Posterior cingulate gyrus (tissue), 11 donors: ENCODE measurements around the gene ADAMTS6.
"Not testable (repeated sequence)": the region's sequence is repeated elsewhere in the genome, so short reads cannot be mapped to it uniquely, and the experiment has no call there.

ENCODE experiments used
- DNase-seq, 10 donors: peaks; one replicate each; pipeline versions ENCODE4 v3.0.0 to v3.0.0-alpha.2; 2020 to 2021; ENCODE audit warnings: mixed read lengths in 3 of 10
- intact Hi-C: fragments of 100-400 bp; cut with DNase I; formaldehyde crosslinking; loops from one replicate; pipeline ENCODE4 v1.15.1; 2023

Gene ADAMTS6

DNA sequence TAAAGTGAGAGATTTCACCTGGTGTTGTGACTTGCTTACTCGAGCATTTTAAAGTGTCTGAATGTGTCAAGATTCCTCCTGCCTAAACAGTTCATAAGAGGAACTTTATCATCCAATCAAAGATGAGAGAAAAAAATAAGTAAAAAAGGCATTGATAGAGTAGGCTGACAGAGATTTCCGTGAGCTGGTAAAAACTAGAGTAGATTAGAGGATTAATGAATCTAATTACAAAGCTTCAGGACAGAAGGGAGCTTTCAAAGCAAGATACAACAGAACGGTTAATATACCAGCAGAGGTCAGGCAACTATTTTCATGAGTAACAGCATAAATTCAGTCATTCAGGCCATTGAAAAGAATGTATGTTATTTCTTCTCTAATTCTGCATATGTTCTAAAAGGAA is 91.5 kb downstream of the ADAMTS6 start:
- intact Hi-C loops: no loop called here
- DNase-seq: no peak

DNA sequence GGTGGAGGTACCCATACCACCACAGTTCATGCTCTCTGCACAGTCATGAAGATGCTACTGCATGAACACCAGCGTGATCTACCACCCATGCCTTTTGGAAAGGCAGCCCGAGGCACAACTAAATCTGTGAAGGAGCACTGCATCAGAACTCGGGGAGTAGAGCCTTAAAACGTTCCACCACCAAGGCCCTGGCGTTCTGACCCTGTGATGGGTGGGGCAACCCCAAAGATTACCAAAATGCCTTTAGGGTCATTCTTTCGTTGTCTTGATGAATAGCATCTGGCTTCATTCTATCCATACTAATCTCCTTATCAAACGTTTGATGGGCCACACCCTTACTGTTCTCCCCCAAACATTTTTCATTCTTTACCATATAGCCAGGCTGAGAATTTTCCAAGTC is 97.9 kb downstream of the ADAMTS6 start:
- DNase-seq: no peak
- intact Hi-C loops: no loop called here

DNA sequence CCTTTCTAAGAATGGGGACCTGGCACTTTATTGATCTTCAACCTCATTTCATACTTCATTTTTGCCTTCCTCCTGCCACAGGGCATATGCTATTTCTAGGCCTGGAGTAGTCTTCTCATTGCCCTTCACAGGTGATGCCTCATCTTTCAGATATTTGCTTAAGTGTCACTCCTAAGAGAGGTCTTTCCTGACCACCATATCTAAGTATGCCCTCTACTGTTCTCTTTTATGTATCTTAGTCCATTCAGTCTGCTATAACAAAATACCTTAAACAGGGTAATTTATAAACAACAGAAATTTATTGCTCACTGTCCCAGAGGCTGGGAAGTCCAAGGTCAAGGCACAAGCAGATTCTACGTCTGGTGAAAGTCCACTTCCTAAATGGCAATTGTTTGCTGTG is 99.1 kb downstream of the ADAMTS6 start:
- no peak for DNase-seq
- intact Hi-C loops: no loop called here

DNA sequence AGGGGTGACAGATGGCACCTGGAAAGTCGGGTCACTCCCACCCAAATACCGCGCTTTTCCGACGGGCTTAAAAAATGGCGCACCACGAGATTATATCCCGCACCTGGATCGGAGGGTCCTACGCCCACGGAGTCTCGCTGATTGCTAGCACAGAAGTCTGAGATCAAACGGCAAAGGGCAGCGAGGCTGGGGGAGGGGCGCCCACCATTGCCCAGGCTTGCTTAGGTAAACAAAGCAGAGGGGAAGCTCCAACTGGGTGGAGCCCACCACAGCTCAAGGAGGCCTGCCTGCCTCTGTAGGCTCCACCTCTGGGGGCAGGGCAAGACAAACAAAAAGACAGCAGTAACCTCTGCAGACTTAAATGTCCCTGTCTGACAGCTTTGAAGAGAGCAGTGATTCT is 111.2 kb downstream of the ADAMTS6 start:
- DNase-seq: peak in 1 of 10 donors; percentile 45
- intact Hi-C loops: not testable (repeated sequence)

DNA sequence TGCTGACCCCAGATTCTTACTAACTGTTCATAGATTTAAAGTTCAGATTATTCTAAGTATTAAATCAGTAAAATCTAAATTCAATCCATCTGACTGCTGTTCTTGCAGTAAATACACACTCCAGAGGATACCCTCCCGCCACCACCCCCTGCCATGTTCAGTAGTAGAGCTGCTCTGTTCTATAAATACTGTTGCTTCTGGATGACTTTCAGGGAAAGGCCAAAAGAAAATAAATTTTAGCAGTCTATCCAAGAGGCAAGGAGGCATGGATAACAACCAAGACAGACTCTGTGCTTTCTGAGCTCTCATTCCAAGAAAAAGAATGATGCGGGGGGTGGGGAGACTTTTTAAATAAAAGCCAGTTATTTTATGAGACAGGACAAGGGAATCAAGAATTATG is 115.1 kb downstream of the ADAMTS6 start:
- intact Hi-C loops: no loop called here
- DNase-seq: no peak

DNA sequence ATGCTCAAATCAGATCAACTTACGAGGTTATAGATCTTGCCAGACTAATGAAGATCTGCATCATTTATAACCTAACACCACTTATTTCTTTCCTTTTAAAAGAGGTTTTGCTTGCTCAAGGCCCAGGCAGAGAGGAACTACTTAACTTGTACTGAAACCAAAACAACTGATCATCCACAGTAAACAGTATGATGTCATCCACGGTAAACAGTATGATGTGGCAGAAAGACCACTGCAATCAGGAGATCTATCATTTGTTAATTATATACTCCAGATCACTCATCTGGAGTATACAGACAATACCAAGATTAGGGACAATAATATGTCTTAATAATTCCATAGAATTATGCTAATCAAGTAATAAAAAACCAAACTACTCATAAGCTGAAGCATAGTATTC is 116.8 kb downstream of the ADAMTS6 start:
- no peak for DNase-seq

DNA sequence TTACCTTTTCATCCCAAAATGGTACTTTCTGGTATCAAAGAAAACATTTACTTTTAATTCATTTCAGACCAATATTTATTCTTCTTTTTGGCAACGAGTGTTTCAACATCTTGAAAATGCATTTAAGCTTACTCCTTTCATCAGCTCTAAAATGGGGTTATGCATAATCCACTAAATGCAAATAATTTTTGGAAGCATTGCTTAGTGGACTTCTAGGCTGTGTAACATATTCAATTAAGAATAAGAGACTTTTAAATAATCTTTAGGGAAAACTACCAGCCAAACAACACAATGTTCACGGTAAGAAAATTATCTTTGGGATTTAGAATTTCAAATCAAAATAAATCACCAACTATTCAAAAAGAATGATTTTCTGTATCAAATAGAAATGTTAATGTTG is 118.2 kb downstream of the ADAMTS6 start:
- intact Hi-C loops: no loop called here
- DNase-seq: no peak

More for the DNA sequence above, 116.8 kb downstream of the ADAMTS6 start:
- intact Hi-C loops: no loop called here

DNA sequence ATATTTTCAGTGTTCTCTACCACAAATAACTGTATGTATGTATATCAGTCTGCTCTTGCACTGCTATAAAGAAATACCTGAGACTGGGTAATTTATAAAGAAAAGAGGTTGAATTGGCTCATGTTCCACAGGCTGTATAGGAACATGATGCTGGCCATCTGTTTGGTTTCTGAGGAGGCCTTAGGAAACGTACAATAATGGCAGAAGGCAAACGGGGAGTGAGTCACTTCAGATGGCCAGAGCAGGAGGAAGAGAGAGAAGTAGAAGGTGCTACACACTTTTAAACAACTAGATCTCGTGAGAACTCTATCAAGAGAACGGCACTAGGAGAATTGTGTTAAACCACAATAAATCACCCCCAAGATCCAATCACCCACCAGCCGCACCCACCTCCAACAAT is 121.7 kb downstream of the ADAMTS6 start:
- intact Hi-C loops: no loop called here
- DNase-seq: no peak

DNA sequence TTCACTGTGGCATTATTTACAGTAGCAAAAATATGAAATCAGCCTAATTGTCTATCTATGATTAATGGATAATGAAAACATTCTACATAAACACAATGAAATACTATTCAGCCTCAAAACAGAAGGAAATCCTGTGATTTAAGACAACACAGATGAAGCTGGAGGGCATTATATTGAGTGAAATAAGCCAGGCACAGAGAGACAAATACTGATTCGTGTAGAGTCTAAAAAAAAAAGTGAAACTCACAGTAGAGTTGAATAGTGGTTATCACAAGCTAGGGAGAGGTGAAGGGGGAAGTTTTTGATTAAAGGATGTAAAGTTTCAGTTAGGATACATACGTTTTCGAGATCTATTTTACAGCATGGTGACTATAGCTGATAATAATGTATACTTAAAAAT is 122.2 kb downstream of the ADAMTS6 start:
- no peak for DNase-seq
- intact Hi-C loops: no loop called here

DNA sequence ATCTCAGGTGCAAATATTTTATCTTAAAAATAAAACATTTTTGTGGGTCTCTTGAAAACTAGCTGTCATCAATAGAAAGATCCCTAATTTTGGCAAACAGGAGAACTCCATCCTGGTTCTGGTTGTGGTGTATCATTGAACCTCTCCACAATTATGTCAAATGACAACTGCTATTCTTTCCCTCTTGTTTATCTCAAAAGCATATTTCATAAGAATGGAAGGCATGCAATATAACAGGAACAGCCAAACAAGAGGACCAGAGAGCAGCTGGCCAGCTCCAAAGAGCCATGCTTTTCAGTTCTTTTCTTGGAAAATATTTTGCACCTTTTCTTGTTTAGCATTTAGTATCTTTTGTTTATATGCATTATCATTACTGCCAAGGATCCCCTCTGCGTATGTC is 125.4 kb downstream of the ADAMTS6 start:
- intact Hi-C loops: no loop called here

DNA sequence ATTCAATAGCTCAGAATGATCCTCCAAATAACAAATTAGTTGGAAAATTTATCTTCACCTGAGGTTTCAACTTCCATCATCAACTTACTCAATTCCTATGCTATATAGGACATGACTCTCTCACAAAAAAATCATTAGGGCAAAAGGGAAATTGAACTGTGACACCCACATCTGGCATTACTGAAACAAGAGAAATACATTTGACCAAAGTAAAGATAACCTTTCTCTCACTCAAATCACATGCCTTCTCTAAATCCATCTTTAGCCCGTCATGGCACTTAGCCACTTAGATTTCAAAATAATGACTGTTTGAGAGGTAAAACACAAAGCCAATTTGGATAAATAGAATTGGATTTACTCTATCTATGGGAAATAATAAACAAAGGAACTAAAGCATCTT is 126.4 kb downstream of the ADAMTS6 start:
- intact Hi-C loops: no loop called here
- DNase-seq: no peak

More for the DNA sequence above, 125.4 kb downstream of the ADAMTS6 start:
- no peak for DNase-seq

DNA sequence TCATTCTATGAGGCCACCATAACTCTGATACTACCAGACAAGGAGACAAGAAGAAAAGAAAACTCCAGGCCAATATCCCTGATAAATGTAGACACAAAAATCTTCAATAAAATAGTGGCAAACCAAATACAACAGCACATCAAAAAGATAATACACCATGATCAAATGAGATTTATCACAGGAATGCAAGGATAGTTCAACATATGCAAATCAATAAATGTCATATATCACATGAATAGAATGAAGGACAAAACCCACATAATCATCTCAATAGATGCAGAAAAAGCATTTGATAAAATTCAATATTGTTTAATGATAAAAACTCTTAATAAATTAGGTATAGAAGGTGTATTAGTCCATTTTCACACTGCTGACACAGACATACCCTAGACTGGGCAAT is 139.9 kb downstream of the ADAMTS6 start:
- intact Hi-C loops: no loop called here
- no peak for DNase-seq

DNA sequence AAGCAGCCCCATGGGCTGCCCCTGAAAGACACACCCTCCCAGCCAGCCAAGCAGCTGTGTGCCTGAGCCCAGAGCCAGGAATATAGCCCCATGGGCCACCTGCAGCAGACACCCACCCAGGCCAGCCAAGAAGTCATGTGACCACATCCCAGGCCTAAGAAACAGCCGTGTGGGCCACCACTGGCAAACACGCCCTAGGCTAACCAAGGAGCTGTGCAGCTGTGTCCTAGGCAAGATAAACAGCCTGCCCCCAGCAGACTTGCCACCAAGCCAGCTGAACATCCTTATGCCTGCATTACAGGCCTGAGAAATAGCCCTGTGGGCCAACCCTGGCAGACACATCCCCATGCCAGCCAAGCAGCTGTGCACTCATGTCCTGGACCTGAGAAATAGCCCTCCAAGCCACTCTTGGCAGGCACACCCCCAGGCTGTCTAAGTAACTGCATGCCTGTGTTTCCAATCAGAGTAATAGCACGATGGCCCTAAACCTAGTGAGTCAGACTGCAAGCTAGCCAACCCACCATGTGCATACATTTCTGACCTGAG is 143.0 kb downstream of the ADAMTS6 start:
- intact Hi-C loops: no loop called here
- DNase-seq: peak in 1 of 10 donors; percentile 72

DNA sequence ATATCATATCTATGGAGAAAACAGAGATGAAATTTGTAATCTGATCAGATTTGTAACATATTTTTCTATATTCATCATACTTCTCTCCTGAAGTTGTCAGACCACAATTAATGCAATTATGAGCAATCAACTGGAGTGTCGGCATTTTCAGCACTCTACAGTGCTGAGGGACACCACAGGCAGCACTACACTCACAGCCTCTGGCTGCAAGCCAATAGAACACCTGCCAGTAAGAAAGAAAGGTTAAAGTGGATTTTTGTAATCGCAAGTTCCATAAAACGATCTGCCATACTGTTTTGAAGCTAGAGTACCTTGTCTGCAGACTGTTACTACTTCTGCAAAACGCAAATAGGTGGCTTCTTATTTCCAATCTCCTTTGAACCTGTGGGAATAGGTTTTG is 147.6 kb downstream of the ADAMTS6 start:
- intact Hi-C loops: no loop called here
- DNase-seq: no peak

DNA sequence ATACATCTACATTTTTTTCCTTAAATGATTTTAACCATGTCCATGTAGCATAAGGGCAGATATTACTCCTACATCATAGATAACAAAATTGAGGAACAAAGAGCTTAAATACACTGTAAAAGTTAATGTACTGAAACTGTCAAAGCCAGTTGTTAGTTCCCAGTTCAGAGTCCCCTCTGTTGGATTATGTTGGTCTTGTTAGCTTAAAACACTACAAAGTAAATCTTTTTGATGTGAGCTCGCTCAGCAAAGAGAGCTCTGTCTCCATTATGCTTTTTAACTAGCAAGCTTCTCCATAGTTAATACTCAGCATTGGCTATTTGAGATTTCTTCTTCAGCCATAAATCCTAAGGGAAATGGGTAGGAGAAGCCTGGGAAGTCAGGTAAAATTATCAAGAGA is 149.1 kb downstream of the ADAMTS6 start:
- no peak for DNase-seq
- intact Hi-C loops: no loop called here

DNA sequence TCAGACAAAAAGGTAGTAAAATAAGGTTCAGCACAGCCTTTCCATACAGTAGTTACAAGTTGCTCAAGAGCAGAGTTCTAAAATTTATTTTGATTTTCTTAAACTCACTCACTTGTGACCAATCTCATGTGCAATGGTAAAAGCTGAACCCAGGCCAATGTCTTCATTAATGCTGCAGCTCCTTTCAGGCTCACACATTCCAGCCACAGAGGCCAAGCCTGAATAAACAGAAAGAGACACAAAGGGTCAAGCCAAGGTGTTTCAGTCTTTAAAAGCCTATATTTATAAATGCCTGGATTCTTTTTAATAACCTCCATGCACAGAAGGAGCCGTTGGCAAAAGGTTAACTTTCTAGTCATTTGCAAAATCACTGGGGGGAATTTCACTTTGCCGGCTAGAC is 152.5 kb downstream of the ADAMTS6 start:
- no peak for DNase-seq
- intact Hi-C loops: no loop called here

DNA sequence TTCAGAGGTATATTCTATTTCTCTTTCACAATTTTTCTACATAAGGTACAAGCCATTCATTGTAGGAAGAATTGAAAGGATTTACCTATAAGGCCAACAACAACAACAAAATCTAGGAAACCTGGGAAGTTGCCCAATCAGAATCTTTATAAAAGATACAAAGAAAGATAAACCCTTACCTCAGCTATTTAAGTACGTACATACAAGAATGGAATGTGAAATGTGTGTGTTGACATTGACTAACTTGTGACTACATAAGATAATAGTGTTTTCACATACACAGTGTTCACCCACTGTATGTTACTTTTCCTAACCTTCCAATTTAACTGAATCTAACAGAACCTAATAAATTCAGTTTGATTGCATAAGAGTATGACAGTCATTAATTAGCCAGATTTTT is 154.1 kb downstream of the ADAMTS6 start:
- intact Hi-C loops: no loop called here
- no peak for DNase-seq

DNA sequence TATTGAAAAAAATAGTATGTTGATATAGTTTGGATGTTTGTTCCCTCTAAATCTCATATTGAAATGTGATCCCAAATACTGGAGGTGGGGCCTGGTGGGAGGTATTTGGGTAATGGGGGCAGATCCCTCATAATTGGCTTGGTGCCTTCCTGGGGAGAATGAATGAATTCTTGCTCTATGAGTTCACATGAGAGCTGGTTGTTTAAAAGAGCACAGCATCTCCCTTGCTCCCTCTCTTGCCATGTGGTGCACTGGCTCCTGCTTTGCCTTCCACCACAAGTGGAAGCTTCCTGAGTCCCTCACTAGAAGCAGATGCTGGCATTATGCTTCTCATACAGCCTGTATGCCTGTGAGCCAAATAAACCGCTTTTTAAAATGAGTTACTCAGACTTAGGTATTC is 154.8 kb downstream of the ADAMTS6 start:
- intact Hi-C loops: no loop called here
- no peak for DNase-seq

DNA sequence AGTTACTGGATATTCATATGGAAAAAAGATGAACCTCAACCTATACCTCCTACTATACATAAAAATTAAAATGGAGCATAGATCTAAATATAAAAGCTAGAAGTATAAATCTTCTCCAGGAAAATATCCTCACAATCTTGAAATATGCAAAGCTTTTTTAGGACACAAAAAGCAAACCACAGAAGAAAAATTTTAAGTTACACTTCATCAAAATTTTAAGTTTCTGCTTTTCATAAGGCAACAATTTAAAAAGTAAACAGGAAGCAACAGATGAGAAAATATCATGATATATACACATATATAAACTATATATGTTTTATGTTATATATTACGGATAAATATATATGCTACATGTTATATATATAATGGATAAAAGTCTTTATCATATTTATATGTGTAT is 157.5 kb downstream of the ADAMTS6 start:
- DNase-seq: no peak
- intact Hi-C loops: no loop called here

DNA sequence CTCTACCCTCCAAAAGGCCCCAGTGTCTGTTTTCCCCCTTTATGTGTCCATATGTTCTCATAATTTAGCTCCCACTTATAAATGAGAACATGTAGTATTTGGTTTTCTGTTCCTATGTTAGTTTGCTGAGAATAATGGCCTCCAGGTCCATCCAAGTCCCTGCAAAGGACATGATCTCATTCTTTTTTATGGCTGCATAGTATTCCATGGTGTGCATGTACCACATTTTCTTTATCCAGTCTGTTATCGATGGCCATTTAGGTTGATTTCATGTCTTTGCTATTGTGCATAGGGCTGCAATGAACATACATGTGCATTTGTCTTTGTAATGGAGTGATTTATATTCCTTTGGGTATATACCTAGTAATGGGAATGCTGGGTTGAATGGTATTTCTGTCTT is 161.0 kb downstream of the ADAMTS6 start:
- intact Hi-C loops: loop anchor here (1.0 kb wide), 1 partner anchor 8 kb away; no protein-coding TSS in a partner anchor
- not testable (repeated sequence) for DNase-seq

DNA sequence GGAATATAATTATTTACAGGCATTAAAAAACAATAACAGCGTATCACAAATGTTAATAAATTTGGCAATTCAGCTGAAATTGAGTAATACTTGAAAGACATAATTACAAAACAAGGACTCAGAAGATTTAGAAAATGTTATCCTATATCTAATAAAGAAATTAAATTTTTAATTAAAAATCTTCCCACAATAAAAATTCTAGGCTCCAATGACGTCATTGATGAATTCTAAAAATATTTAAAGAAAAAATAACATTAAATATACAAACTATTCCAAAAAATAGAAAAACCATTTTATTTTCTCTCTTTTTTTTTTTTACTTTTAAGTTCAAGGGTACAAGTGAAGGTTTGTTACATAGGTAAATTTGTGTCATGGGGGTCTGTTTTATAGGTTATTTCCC is 161.5 kb downstream of the ADAMTS6 start:
- DNase-seq: no peak
- intact Hi-C loops: no loop called here

DNA sequence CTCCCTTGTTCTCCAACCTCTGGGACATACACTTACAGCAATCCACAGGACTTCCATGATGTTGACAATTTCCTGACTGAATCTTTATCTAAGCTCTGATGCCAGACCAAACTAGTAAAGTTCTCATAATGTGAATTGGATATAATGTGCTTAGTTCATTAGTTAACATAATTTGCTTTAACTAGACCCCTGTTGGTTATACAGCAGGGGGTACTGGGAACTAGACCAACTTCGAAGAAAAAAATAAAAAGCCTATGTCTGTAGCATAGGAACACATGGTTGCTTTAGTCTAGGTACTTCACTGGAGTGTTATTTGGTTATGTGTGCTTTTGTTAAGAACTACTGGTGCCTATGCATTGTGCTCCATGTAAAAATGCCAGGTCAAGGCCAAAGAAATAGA is 173.8 kb downstream of the ADAMTS6 start:
- intact Hi-C loops: no loop called here
- no peak for DNase-seq

DNA sequence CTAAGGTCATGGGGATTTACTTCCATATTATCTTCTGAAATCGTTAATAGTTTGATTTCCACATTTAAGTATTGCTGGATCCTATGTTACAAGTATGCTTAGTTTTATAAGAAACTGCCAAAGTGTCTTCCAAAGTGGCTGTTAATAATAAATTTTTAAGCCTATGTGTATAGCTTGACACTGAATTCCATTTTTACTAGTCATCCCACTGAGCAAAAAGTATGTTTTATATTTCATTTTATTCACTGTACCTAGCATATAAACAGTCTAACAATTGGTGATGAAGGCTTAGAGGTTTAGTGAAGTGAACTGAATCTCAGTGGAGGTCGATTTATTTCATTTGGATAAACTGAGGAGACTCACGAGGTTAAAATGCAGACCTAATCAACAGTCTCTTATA is 174.6 kb downstream of the ADAMTS6 start:
- no peak for DNase-seq
- intact Hi-C loops: no loop called here
